IPS-15b (cell line): ENCODE results near the gene KDM4C.
"Not testable (repeated sequence)": the region's sequence is repeated elsewhere in the genome, so short reads cannot be mapped to it uniquely, and the experiment has no call there.

ENCODE experiments used
- H3K27me3 ChIP-seq: one replicate; pipeline ENCODE4 v1.6.1; 2013; ENCODE audit warnings: low read length; ENCODE audit not compliant: control insufficient read depth, insufficient read depth
- H3K36me3 ChIP-seq: one replicate; pipeline ENCODE4 v1.6.1; 2013; ENCODE audit warnings: low read length; ENCODE audit not compliant: control insufficient read depth, insufficient read depth
- H3K4me1 ChIP-seq: one replicate; pipeline ENCODE4 v1.6.1; 2013; ENCODE audit warnings: mild to moderate bottlenecking, low read length; ENCODE audit not compliant: control insufficient read depth, insufficient read depth
- H3K4me3 ChIP-seq: one replicate; pipeline ENCODE4 v1.5.1; 2013; ENCODE audit warnings: low read depth, low read length
- H3K9ac ChIP-seq: one replicate; pipeline ENCODE4 v1.6.1; 2013; ENCODE audit warnings: low read depth, mild to moderate bottlenecking, low read length
- H3K9me3 ChIP-seq: one replicate; pipeline ENCODE4 v1.6.1; 2013; ENCODE audit warnings: mild to moderate bottlenecking, low read length; ENCODE audit not compliant: control insufficient read depth, insufficient read depth

Gene KDM4C

DNA sequence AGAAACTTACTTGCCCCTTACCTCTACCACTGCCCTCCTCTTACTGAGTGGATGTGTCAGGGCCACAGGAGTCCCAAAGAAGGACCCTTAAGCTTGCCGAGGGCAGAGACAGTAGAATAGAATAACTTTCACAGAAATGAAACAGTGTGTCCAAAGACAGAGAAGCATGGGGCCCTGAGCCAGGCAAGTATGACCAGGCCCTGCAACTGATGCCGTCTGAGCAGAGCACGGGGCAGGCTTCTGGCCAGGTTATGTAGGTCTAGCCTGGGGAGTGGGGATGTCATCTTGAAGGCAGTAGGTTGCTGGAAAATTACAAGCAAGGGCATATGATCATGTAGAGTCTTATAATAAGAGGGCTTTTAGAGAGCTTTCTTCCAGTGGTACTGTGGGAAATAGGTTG, 415.4 kb downstream of the KDM4C start:
- H3K9me3 ChIP-seq: no peaks in the 10 kb centered on the region
- H3K36me3 ChIP-seq: no peaks in the 10 kb centered on the region
- H3K9ac ChIP-seq: no peak overlapping the region
- H3K27me3 ChIP-seq: no peaks in the 10 kb centered on the region
- no peak overlapping the region for H3K4me3 ChIP-seq
- H3K4me1 ChIP-seq: peaks cover 3% of the 10 kb centered on the region

DNA sequence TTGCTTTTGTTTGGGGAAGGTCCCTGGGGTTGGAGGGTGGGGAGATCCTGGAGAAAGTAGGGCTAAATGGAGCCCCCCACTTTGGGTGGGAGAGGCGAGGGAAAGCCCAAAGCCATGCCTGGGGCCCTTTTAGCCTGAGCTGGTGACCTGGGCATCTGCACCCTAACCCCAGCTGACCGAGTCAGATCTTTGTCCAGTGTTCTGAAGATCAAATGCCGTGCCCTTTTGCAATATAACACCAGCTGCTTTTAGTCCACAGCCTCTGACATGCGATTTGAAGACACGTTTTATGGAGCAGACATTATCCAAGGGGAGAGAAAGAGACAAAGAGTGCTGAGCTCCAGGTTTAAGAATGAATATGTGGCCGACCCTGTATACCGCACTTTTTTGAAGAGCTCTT, 416.5 kb downstream of the KDM4C start:
- H3K4me1 ChIP-seq: peaks cover 8% of the 10 kb centered on the region
- H3K4me3 ChIP-seq: no peak overlapping the region
- H3K9me3 ChIP-seq: no peaks in the 10 kb centered on the region
- H3K27me3 ChIP-seq: no peaks in the 10 kb centered on the region
- H3K36me3 ChIP-seq: no peaks in the 10 kb centered on the region
- no peak overlapping the region for H3K9ac ChIP-seq

DNA sequence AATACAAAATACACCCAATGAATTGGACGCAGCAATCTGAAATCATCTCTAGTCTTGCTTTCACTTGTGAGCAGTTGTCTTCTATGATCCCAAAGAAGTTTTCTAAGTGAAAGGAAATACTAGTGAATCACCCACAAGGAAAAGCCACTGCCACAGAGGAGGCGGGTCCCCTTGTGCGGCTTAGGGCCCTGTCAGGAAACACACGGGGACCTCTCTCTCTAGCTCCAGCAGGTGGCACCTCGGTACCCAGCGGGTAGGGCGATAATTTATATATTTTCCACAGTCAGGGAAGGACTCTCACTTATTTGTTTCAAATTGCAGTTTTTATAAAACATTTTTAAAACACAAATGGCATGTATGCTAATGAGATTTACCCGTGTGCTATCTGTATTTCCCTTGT, 417.1 kb downstream of the KDM4C start:
- no peaks in the 10 kb centered on the region for H3K36me3 ChIP-seq
- H3K4me3 ChIP-seq: no peak overlapping the region
- no peak overlapping the region for H3K9ac ChIP-seq
- H3K27me3 ChIP-seq: no peaks in the 10 kb centered on the region
- H3K4me1 ChIP-seq: peaks cover 8% of the 10 kb centered on the region
- no peaks in the 10 kb centered on the region for H3K9me3 ChIP-seq

DNA sequence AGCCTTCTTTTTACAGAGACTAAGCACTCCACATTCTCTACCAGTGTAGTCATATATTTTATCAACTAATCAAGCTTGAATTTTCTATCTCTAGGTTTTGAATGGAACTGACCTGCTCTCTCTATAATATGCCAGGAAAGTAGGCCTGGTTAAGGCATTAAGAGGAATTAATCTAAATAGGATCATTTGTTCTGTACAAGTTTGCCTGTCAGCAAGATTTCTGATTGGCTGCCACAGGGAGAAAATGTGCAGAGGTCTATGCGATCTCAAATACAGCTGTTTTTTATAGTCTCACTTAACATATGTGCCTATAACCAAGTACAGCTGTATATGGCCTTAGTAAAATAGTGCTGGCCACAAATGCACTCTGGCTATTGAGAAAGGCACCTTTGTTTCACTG, 418.8 kb downstream of the KDM4C start:
- H3K4me3 ChIP-seq: no peak overlapping the region
- H3K9me3 ChIP-seq: no peaks in the 10 kb centered on the region

DNA sequence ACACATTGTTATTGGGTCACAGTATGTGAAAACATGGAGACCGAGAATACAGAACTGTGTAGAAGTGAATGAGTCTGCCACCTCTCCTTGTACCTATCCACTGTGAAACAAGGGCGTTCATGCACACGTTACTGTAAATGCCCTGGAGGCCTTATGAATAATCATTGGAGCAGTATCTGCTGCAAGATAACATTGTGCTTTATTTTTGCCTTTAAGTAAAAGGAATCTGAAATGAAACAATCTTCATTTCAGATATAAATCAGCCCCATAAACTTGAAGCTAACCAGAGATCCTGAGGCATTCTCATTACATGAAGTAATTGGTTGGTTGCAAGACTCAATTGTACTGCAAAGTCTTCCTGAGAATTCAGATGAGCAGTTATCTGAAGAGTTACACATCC, 419.6 kb downstream of the KDM4C start:
- Histone ChIP-seq H3K9ac (no peak overlapping the region), H3K9me3 (no peaks in the 10 kb centered on the region), H3K4me1 (peaks cover 6% of the 10 kb centered on the region), H3K4me3 (no peak overlapping the region), H3K27me3 (no peaks in the 10 kb centered on the region), H3K36me3 (no peaks in the 10 kb centered on the region)

More for the DNA sequence above, 418.8 kb downstream of the KDM4C start:
- H3K27me3 ChIP-seq: no peaks in the 10 kb centered on the region
- peaks cover 8% of the 10 kb centered on the region for H3K4me1 ChIP-seq
- no peaks in the 10 kb centered on the region for H3K36me3 ChIP-seq
- no peak overlapping the region for H3K9ac ChIP-seq

DNA sequence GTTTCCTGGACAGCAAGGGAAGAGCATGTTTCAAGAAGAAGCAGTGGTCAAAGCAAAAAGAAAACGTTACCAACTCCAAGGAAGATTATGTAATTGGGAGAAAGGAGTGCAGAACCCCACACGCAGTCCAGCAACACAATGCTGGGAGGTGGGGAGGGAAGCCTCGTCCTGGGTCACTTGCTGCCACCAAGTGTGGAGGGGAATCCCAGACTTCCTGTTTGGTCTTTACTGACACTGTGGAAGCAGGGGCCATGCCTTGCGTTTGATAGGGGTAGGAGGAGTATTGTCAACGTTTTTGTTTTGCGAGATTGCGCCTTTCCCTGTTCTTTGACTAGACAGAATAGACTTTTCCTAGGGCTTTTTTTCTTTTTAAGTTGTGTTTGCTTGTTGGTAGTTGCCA, 421.0 kb downstream of the KDM4C start:
- Histone ChIP-seq H3K9me3 (no peaks in the 10 kb centered on the region), H3K36me3 (no peaks in the 10 kb centered on the region)

DNA sequence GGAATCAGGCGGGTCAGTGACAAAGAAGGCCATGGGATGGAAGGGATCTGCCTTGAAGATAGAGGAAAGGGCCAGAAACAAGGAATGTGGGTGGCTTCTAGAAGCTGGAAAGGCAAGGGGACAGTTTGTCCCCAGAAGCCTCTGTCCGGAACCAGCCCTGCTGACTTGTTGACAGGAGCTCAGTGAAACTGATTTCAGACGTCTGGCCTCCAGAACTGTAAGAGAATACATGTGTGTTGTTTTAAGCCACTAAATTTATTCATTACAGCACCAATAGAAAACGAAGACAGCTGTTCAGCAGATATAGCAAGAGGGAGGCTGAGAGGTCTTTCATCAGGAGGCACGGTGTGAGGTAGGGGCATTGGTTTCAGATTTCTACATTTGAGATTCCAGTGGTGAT, 422.5 kb downstream of the KDM4C start:
- no peaks in the 10 kb centered on the region for H3K9me3 ChIP-seq
- H3K4me3 ChIP-seq: no peak overlapping the region
- H3K4me1 ChIP-seq: peaks cover 6% of the 10 kb centered on the region
- H3K27me3 ChIP-seq: no peaks in the 10 kb centered on the region
- H3K9ac ChIP-seq: no peak overlapping the region
- H3K36me3 ChIP-seq: no peaks in the 10 kb centered on the region

More for the DNA sequence above, 421.0 kb downstream of the KDM4C start:
- Histone ChIP-seq H3K4me3 (no peak overlapping the region), H3K9ac (no peak overlapping the region), H3K4me1 (peaks cover 6% of the 10 kb centered on the region), H3K27me3 (no peaks in the 10 kb centered on the region)

DNA sequence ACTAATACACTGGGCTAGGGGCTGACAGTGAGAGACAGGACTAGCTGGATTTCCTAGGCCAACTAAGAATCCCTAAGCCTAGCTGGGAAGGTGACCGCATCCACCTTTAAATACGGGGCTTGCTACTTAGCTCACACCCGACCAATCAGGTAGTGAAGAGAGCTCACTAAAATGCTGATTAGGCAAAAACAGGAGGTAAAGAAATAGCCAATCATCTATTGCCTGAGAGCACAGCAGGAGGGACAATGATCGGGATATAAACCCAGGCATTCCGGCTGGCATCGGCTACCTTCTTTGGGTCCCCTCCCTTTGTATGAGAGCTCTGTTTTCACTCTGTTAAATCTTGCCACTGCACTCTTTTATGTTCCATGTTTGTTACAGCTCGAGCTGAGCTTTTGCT, 425.4 kb downstream of the KDM4C start:
- H3K4me3 ChIP-seq, H3K9ac ChIP-seq, H3K27me3 ChIP-seq, H3K9me3 ChIP-seq, H3K36me3 ChIP-seq: not testable (repeated sequence)
- peaks cover 12% of the 10 kb centered on the region for H3K4me1 ChIP-seq

DNA sequence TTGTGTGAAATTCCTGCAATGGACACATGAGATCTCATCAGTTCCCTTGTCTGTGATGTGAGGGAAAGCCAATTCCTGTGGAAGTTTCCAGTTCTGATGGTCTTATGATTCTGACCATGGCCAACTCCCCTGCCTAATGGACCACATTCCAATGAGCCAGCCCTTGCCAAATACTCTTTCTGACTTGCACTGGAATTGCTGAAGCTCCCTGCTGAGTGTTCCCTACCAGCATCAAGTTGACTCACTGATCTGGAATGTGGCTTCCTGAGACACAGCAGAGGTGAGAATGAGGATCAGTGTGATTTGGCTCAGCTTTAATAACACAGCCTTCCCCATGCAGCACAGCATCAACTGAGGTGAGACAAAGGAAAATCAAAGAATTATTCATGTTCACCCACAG, 427.8 kb downstream of the KDM4C start:
- Histone ChIP-seq H3K9ac (no peak overlapping the region), H3K9me3 (no peaks in the 10 kb centered on the region), H3K4me3 (no peak overlapping the region), H3K36me3 (no peaks in the 10 kb centered on the region), H3K27me3 (no peaks in the 10 kb centered on the region), H3K4me1 (peaks cover 6% of the 10 kb centered on the region)

DNA sequence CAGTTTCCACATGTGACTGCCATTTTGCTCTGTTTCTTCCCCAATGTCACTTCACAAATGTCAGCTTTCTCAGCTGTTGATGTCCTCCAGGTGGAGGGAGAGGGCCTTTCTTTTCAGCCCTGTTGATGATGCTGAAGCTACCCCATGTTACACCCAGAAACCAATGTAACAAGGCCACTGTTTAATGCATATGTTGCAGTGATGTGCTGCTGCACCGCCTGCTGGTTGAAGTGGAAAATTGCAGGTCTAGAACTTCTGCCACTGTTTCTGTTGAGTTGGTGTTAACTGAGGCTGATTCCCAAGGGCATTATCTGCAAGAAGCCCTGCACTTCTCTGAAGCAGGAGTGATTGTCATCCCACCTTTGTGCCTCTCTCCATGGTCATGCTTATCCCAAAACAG, 428.4 kb downstream of the KDM4C start:
- no peak overlapping the region for H3K4me3 ChIP-seq
- H3K4me1 ChIP-seq: peaks cover 6% of the 10 kb centered on the region
- H3K9ac ChIP-seq: no peak overlapping the region
- no peaks in the 10 kb centered on the region for H3K27me3 ChIP-seq
- no peaks in the 10 kb centered on the region for H3K9me3 ChIP-seq
- H3K36me3 ChIP-seq: no peaks in the 10 kb centered on the region

DNA sequence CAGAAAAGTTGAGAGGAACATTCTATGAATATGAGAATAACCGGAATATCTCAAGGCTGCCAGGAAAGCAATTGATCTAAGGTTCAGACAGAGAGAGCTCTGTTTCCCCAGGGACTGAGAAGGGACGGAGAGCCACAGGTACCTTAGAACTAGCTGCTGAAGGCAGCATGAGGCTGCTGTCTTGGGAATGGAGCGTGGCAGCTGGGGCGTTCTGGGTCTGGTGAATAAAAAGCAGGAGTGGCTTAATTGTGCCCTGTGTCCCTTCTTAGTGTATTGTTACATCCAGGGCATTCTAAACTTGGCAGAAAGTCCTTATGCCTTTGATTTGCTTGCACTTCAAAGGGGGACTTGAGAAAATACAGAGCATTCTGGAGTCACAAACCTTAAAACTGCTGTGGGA, 434.5 kb downstream of the KDM4C start:
- Histone ChIP-seq H3K36me3 (no peaks in the 10 kb centered on the region), H3K9me3 (no peaks in the 10 kb centered on the region), H3K4me3 (no peak overlapping the region), H3K27me3 (no peaks in the 10 kb centered on the region), H3K9ac (no peak overlapping the region), H3K4me1 (no peaks in the 10 kb centered on the region)

DNA sequence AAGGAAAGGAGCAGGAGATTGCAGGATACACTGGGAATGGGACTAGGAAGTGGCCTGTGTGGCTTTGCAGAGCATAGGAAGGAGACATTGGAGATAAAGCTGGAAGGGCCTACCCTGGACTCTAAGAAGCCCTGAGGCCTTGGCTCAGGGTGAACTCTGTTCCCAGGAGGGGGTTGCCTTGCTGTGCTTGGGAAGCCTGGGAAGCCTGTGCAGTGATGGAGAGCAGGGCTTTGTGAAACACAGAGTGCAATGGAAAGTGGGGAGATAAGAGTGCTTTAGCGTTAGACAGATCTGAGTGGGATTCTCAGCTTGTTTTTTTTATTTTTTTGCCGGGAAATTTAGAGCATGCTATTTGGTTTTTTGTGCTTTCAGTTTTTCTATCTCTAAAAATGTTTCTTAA, 437.8 kb downstream of the KDM4C start:
- no peaks in the 10 kb centered on the region for H3K27me3 ChIP-seq
- H3K4me3 ChIP-seq: no peak overlapping the region
- no peak overlapping the region for H3K9ac ChIP-seq
- no peaks in the 10 kb centered on the region for H3K4me1 ChIP-seq
- no peaks in the 10 kb centered on the region for H3K36me3 ChIP-seq
- no peaks in the 10 kb centered on the region for H3K9me3 ChIP-seq

DNA sequence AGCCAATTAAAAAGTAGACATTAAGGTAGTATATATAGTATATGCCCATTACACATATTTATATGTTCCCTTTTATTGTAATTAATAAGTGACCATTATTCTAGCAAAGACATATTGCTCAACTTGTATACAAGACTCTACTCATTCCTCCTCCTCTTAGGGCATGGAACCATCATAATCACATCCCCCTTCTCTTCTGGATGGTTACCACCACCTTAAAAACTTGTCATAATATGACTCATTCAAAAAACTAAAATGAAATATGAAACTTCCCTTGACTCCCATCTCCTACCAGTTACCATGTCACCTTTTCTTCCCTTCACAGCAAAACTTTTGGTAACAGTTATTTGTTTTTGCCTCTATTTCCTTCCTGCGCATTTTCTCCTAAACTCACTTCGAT, 438.7 kb downstream of the KDM4C start:
- Histone ChIP-seq H3K36me3 (no peaks in the 10 kb centered on the region), H3K27me3 (no peaks in the 10 kb centered on the region), H3K9ac (no peak overlapping the region), H3K9me3 (no peaks in the 10 kb centered on the region), H3K4me3 (no peak overlapping the region), H3K4me1 (no peaks in the 10 kb centered on the region)
